Measurements from ENCODE around the gene FOXD2. TPM values are rescaled to one million over a fixed set of nuclear protein-coding genes. Genes with fewer than 3 reads are reported as not detected.

The FOXD2 gene
- polyA plus RNA-seq, 1 donor, result 6.1 TPM

GRCh38 chr1:47416319-47417169 lies 21.3 kb upstream of the FOXD2 start:
- DNase-seq, result peak; percentile 13

GRCh38 chr1:47417170-47418044 lies 20.4 kb upstream of the FOXD2 start:
- no peak for DNase-seq

- no peak for DNase-seq
Observed at GRCh38 chr1:47418122-47418521, 19.7 kb upstream of the FOXD2 start.

- DNase-seq, result no peak
Observed at GRCh38 chr1:47418681-47419325, 19.0 kb upstream of the FOXD2 start.

- DNase-seq, result no peak
Observed at GRCh38 chr1:47420547-47420946, 17.3 kb upstream of the FOXD2 start.

GRCh38 chr1:47423872-47424271 lies 14.0 kb upstream of the FOXD2 start:
- no peak for DNase-seq

- DNase-seq, result no peak
Observed at GRCh38 chr1:47424336-47424982, 13.4 kb upstream of the FOXD2 start.

- no peak for DNase-seq
Observed at GRCh38 chr1:47431534-47431933, 6.3 kb upstream of the FOXD2 start.

GRCh38 chr1:47432071-47433036 lies 5.5 kb upstream of the FOXD2 start:
- DNase-seq, result peak; percentile 91

GRCh38 chr1:47433037-47433421 lies 4.8 kb upstream of the FOXD2 start:
- DNase-seq, result no peak

GRCh38 chr1:47433477-47434050 lies 4.3 kb upstream of the FOXD2 start:
- no peak for DNase-seq

GRCh38 chr1:47434051-47434842 lies 3.6 kb upstream of the FOXD2 start:
- no peak for DNase-seq

- DNase-seq, result no peak
Observed at GRCh38 chr1:47435506-47436303, 2.1 kb upstream of the FOXD2 start.

- peak; percentile 82 for DNase-seq
Observed at GRCh38 chr1:47436304-47436978, 1.4 kb upstream of the FOXD2 start.

- no peak for DNase-seq
Observed at GRCh38 chr1:47436979-47437446, 831 bp upstream of the FOXD2 start.

GRCh38 chr1:47438165-47439016 lies 547 bp downstream of the FOXD2 start:
- no peak for DNase-seq
